ENCODE measurements around the gene DACH2.

GRCh38 chrX:86195343-86195742, 47.1 kb downstream of the DACH2 start:
- TF ChIP-seq, protein P1, sequence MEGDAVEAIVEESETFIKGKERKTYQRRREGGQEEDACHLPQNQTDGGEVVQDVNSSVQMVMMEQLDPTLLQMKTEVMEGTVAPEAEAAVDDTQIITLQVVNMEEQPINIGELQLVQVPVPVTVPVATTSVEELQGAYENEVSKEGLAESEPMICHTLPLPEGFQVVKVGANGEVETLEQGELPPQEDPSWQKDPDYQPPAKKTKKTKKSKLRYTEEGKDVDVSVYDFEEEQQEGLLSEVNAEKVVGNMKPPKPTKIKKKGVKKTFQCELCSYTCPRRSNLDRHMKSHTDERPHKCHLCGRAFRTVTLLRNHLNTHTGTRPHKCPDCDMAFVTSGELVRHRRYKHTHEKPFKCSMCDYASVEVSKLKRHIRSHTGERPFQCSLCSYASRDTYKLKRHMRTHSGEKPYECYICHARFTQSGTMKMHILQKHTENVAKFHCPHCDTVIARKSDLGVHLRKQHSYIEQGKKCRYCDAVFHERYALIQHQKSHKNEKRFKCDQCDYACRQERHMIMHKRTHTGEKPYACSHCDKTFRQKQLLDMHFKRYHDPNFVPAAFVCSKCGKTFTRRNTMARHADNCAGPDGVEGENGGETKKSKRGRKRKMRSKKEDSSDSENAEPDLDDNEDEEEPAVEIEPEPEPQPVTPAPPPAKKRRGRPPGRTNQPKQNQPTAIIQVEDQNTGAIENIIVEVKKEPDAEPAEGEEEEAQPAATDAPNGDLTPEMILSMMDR (IDR thresholded peaks at IDR 0.05) = no peak
- TF ChIP-seq POLR2A (IDR thresholded peaks at IDR 0.05) = no peak

Measured in gastroesophageal sphincter (tissue), 3 donors.